WTC11 (cell line): ENCODE measurements around the gene TGFBR1. TPM values are rescaled to one million over a fixed set of nuclear protein-coding genes. Genes with fewer than 3 reads are reported as not detected.

Source experiments
- ATAC-seq: fragments of 200-7000 bp; cut with Tn5 transposase; 2 replicates; pipeline ENCODE4 v1.10.0; 2021; ENCODE audit warnings: mild to moderate bottlenecking, moderate library complexity
- CTCF ChIA-PET: fragments of 300-600 bp; sonication (Branson Sonifier 250); formaldehyde crosslinking; loops from one replicate; lab custom pipeline; 2021; ENCODE audit warnings: antibody characterized with exemption; lab: Charles Lee
- POLR2A ChIA-PET: fragments of 350-600 bp; sonication (Branson Sonifier 250); formaldehyde crosslinking; loops from one replicate; lab custom pipeline; 2021; ENCODE audit warnings: antibody characterized with exemption; lab: Charles Lee
- DNase-seq: peaks from one replicate; pipeline ENCODE4 v3.0.0; 2021; ENCODE audit warnings: low spot score
- H3K27ac Mint-ChIP-seq: 2 replicates; pipeline ENCODE4 v1.8.0; 2021; ENCODE audit warnings: mixed read lengths
- H3K27me3 Mint-ChIP-seq: 2 replicates; pipeline ENCODE4 v1.8.0; 2021; ENCODE audit warnings: low read depth, mild to moderate bottlenecking, moderate library complexity, mixed read lengths
- H3K36me3 Mint-ChIP-seq: 2 replicates; pipeline ENCODE4 v1.8.0; 2021; ENCODE audit warnings: mixed read lengths
- H3K4me1 Mint-ChIP-seq: 2 replicates; pipeline ENCODE4 v1.8.0; 2022; ENCODE audit warnings: mixed read lengths
- H3K4me3 Mint-ChIP-seq: 2 replicates; pipeline ENCODE4 v1.8.0; 2021; ENCODE audit warnings: mild to moderate bottlenecking, moderate library complexity, mixed read lengths
- H3K9me3 Mint-ChIP-seq: 2 replicates; pipeline ENCODE4 v1.8.0; 2021; ENCODE audit warnings: mixed read lengths
- ELF4 ChIP-seq: sonication (generic); formaldehyde crosslinking; IDR thresholded peaks from 2 replicates; pipeline ENCODE4 v1.8.1; 2022; ENCODE audit warnings: low read depth, mild to moderate bottlenecking, moderate library complexity, missing genetic modification reagents
- GRHL2 ChIP-seq: fragments of 250-450 bp; sonication (Bioruptor Pico); IDR thresholded peaks from 2 replicates; pipeline ENCODE4 v1.8.0; 2022; ENCODE audit warnings: mild to moderate bottlenecking, moderate library complexity; ENCODE audit not compliant: insufficient replicate concordance, severe bottlenecking
- JAZF1 ChIP-seq: fragments of 250-450 bp; sonication (Bioruptor Pico); IDR thresholded peaks from 2 replicates; pipeline ENCODE4 v1.9.0; 2021; ENCODE audit warnings: moderate library complexity, mild to moderate bottlenecking, inconsistent platforms
- NFATC4 ChIP-seq: fragments of 250-450 bp; sonication (Bioruptor Pico); IDR thresholded peaks from 2 replicates; pipeline ENCODE4 v1.9.0; 2021; ENCODE audit warnings: mild to moderate bottlenecking
- NFYB ChIP-seq: sonication (generic); formaldehyde crosslinking; conservative IDR thresholded peaks from 2 replicates; pipeline ENCODE4 v1.8.0; 2022; ENCODE audit warnings: low read depth, missing genetic modification reagents
- NR3C1 ChIP-seq: sonication (generic); formaldehyde crosslinking; conservative IDR thresholded peaks from 2 replicates; pipeline ENCODE4 v1.8.1; 2023; ENCODE audit warnings: low read depth, mild to moderate bottlenecking, missing genetic modification reagents
- RORB ChIP-seq: fragments of 250-450 bp; sonication (Bioruptor Pico); IDR thresholded peaks from 2 replicates; pipeline ENCODE4 v1.9.0; 2021; ENCODE audit warnings: mild to moderate bottlenecking
- SMAD4 ChIP-seq: sonication (generic); formaldehyde crosslinking; IDR thresholded peaks from 2 replicates; pipeline ENCODE4 v1.8.0; 2022; ENCODE audit warnings: mild to moderate bottlenecking, missing genetic modification reagents
- SP1 ChIP-seq: sonication (generic); formaldehyde crosslinking; conservative IDR thresholded peaks from 2 replicates; pipeline ENCODE4 v1.8.1; 2022; ENCODE audit warnings: missing genetic modification reagents
- TCF7 ChIP-seq: sonication (generic); formaldehyde crosslinking; IDR thresholded peaks from 2 replicates; pipeline ENCODE4 v1.8.0; 2022; ENCODE audit warnings: mild to moderate bottlenecking, low read depth, missing genetic modification reagents, moderate library complexity
- TEAD4 ChIP-seq: sonication (generic); formaldehyde crosslinking; IDR thresholded peaks from 2 replicates; pipeline ENCODE4 v1.8.0; 2022; ENCODE audit warnings: mild to moderate bottlenecking, missing genetic modification reagents
- ZNF219 ChIP-seq: sonication (generic); formaldehyde crosslinking; IDR thresholded peaks from 2 replicates; pipeline ENCODE4 v1.8.0; 2023; ENCODE audit warnings: missing genetic modification reagents, mild to moderate bottlenecking, borderline replicate concordance
- ZNF416 ChIP-seq: fragments of 250-450 bp; sonication (Bioruptor Pico); IDR thresholded peaks from 2 replicates; pipeline ENCODE4 v1.9.0; 2021; ENCODE audit warnings: mild to moderate bottlenecking, inconsistent platforms
- ZNF423 ChIP-seq: fragments of 250-450 bp; sonication (Bioruptor Pico); IDR thresholded peaks from 2 replicates; pipeline ENCODE4 v2.1.2; 2022; ENCODE audit warnings: mild to moderate bottlenecking, moderate library complexity
- ZSCAN18 ChIP-seq: fragments of 250-450 bp; sonication (Bioruptor Pico); IDR thresholded peaks from 2 replicates; pipeline ENCODE4 v2.1.2; 2022; ENCODE audit warnings: mild to moderate bottlenecking, moderate library complexity
- total RNA-seq: library from RNA; stranded (reverse); gene quantifications from 3 replicates; pipeline ENCODE4 v1.2.3, GENCODE V29; 2021
- TF ChIP-seq, protein P1 (sequence below): fragments of 250-450 bp; sonication (Bioruptor Pico); IDR thresholded peaks from 2 replicates; pipeline ENCODE4 v1.9.0; 2021; ENCODE audit warnings: mild to moderate bottlenecking, borderline replicate concordance
- TF ChIP-seq, protein P2 (sequence below): fragments of 200-600 bp; IDR thresholded peaks from 2 replicates; pipeline ENCODE4 v1.8.0; 2022; ENCODE audit warnings: antibody characterized with exemption
- TF ChIP-seq, protein P3 (sequence below): sonication (generic); formaldehyde crosslinking; IDR thresholded peaks from 2 replicates; pipeline ENCODE4 v1.8.1; 2023; ENCODE audit warnings: mild to moderate bottlenecking, missing genetic modification reagents

The TGFBR1 gene
- total RNA-seq, 1 experiment from 2014 or later: 42.4 TPM

DNA sequence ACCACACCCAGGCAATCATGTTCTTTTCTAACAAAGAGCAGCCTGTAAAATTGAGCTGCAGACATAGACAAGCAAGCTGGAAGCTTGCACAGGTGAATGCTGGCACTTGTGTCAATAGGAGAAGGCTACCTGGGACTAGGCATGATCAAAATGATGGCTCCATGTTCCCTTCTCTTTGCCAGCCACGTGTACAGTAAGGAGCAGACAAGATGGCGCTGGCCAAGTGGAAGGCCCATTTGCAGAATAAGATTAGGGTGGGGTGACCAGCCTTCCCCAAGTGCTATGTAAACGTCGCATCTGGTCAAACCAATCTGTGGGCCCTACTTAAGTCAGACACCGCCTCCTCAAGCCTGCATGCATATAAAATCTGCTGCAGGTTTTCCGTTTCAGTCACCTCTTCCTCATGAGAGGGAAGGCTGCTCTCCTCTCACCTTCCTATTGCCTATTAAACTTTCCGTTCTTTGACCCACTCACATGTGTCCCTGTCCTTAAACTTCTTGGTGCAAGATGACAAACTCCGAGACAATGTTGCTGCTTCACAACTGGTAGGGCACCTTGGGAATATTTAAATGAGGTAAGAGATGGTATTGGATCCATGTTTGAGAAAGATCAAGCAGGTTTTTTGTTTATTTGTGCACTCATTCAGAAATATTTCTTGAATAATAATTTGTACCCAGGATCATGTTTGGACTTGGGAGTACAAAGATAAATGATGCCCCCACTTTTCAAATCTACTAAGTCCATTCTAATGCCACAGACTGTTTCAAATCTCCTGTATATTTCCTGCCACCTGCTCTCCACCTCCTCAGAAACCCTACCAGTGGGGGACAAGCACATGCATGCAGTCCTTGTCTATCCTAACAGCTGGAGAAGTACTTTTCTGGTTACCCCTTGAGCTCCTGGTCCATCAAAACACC lies 30.7 kb upstream of the TGFBR1 start (continued):
- TF ChIP-seq, protein P1, sequence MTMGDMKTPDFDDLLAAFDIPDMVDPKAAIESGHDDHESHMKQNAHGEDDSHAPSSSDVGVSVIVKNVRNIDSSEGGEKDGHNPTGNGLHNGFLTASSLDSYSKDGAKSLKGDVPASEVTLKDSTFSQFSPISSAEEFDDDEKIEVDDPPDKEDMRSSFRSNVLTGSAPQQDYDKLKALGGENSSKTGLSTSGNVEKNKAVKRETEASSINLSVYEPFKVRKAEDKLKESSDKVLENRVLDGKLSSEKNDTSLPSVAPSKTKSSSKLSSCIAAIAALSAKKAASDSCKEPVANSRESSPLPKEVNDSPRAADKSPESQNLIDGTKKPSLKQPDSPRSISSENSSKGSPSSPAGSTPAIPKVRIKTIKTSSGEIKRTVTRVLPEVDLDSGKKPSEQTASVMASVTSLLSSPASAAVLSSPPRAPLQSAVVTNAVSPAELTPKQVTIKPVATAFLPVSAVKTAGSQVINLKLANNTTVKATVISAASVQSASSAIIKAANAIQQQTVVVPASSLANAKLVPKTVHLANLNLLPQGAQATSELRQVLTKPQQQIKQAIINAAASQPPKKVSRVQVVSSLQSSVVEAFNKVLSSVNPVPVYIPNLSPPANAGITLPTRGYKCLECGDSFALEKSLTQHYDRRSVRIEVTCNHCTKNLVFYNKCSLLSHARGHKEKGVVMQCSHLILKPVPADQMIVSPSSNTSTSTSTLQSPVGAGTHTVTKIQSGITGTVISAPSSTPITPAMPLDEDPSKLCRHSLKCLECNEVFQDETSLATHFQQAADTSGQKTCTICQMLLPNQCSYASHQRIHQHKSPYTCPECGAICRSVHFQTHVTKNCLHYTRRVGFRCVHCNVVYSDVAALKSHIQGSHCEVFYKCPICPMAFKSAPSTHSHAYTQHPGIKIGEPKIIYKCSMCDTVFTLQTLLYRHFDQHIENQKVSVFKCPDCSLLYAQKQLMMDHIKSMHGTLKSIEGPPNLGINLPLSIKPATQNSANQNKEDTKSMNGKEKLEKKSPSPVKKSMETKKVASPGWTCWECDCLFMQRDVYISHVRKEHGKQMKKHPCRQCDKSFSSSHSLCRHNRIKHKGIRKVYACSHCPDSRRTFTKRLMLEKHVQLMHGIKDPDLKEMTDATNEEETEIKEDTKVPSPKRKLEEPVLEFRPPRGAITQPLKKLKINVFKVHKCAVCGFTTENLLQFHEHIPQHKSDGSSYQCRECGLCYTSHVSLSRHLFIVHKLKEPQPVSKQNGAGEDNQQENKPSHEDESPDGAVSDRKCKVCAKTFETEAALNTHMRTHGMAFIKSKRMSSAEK: no peak

- Mint-ChIP-seq H3K4me1 (peaks cover 6% of the 10 kb centered on the region; the same call in 1 of the 2 replicates), H3K9me3 (peaks cover 6% of the 10 kb centered on the region; the same call in 1 of the 2 replicates), H3K36me3 (no peaks in the 10 kb centered on the region), H3K27me3 (no peaks in the 10 kb centered on the region), H3K4me3 (no peak overlapping the region)
- DNase-seq (no peak), ATAC-seq (no peak)
- TF ChIP-seq NFYB (CRISPR knock-in tag): no peak
- no peak for TF ChIP-seq TCF7
- no peak for TF ChIP-seq SMAD4 (CRISPR knock-in tag)
- TF ChIP-seq ELF4 (CRISPR knock-in tag): no peak
- no peak for TF ChIP-seq SP1 (CRISPR knock-in tag)
- TF ChIP-seq ZSCAN18: no peak
- TF ChIP-seq NFATC4 (CRISPR knock-in tag): no peak
- no peak for TF ChIP-seq NR3C1
- no peak for TF ChIP-seq GRHL2 (CRISPR knock-in tag)
- TF ChIP-seq, protein P2, sequence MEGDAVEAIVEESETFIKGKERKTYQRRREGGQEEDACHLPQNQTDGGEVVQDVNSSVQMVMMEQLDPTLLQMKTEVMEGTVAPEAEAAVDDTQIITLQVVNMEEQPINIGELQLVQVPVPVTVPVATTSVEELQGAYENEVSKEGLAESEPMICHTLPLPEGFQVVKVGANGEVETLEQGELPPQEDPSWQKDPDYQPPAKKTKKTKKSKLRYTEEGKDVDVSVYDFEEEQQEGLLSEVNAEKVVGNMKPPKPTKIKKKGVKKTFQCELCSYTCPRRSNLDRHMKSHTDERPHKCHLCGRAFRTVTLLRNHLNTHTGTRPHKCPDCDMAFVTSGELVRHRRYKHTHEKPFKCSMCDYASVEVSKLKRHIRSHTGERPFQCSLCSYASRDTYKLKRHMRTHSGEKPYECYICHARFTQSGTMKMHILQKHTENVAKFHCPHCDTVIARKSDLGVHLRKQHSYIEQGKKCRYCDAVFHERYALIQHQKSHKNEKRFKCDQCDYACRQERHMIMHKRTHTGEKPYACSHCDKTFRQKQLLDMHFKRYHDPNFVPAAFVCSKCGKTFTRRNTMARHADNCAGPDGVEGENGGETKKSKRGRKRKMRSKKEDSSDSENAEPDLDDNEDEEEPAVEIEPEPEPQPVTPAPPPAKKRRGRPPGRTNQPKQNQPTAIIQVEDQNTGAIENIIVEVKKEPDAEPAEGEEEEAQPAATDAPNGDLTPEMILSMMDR: no peak
- no peak for TF ChIP-seq ZNF423 (CRISPR knock-in tag)
- no peak for TF ChIP-seq ZNF219 (CRISPR knock-in tag)
- no peak for TF ChIP-seq RORB (CRISPR knock-in tag)
- TF ChIP-seq JAZF1 (CRISPR knock-in tag): no peak
- TF ChIP-seq TEAD4 (CRISPR knock-in tag): no peak
- TF ChIP-seq, protein P3, sequence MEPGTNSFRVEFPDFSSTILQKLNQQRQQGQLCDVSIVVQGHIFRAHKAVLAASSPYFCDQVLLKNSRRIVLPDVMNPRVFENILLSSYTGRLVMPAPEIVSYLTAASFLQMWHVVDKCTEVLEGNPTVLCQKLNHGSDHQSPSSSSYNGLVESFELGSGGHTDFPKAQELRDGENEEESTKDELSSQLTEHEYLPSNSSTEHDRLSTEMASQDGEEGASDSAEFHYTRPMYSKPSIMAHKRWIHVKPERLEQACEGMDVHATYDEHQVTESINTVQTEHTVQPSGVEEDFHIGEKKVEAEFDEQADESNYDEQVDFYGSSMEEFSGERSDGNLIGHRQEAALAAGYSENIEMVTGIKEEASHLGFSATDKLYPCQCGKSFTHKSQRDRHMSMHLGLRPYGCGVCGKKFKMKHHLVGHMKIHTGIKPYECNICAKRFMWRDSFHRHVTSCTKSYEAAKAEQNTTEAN: no peak
- no peak for TF ChIP-seq ZNF416 (CRISPR knock-in tag)
- TF ChIP-seq, all 79 proteins: peak for 0
- CTCF ChIA-PET: interaction anchor here (0.6 kb wide), 1 partner anchor 227 kb away, joined by 3 read pairs; no protein-coding TSS in a partner anchor
- H3K27ac Mint-ChIP-seq: no peak overlapping the region
- POLR2A ChIA-PET: no interaction called here
Observed at GRCh38 chr9:99074902-99075245, 30.0 kb upstream of the TGFBR1 start.
